Activated T-helper 17 cell treated with anti-CD3 and anti-CD28 coated beads, Interleukin-2, amount 50 U/mL, for 72 hours (primary cell): ENCODE results near the gene NCOA4. TPM values are rescaled to one million over a fixed set of nuclear protein-coding genes. Genes with fewer than 3 reads are reported as not detected.
A peak's percentile ranks its signal among the peaks of the same experiment; 100 is the strongest.
"Not testable (repeated sequence)": the region's sequence is repeated elsewhere in the genome, so short reads cannot be mapped to it uniquely, and the experiment has no call there.

Source experiments
- ATAC-seq: fragments of 150-1000 bp; cut with Tn5 transposase; replicated peaks from 2 replicates; pipeline ENCODE4 v1.10.0; 2021; ENCODE audit warnings: mild to moderate bottlenecking, moderate library complexity
- H3K27ac Mint-ChIP-seq: one replicate; pipeline ENCODE4 v1.8.0; 2022; ENCODE audit warnings: mixed read lengths
- H3K27me3 Mint-ChIP-seq: one replicate; pipeline ENCODE4 v1.8.0; 2022; ENCODE audit warnings: mixed read lengths
- H3K36me3 Mint-ChIP-seq: one replicate; pipeline ENCODE4 v1.8.0; 2022; ENCODE audit warnings: low read depth, mild to moderate bottlenecking, mixed read lengths
- H3K4me1 Mint-ChIP-seq: one replicate; pipeline ENCODE4 v1.8.0; 2022; ENCODE audit warnings: mixed read lengths
- H3K4me3 Mint-ChIP-seq: one replicate; pipeline ENCODE4 v1.8.0; 2022; ENCODE audit warnings: mild to moderate bottlenecking, mixed read lengths
- H3K9me3 Mint-ChIP-seq: one replicate; pipeline ENCODE4 v1.8.0; 2022; ENCODE audit warnings: mixed read lengths
- total RNA-seq, 2 donors: library from RNA; stranded (reverse); gene quantifications; one replicate each; pipeline ENCODE4 v1.2.3, GENCODE V29; 2022

The NCOA4 gene
- total RNA-seq, 2 donors from 2014 or later = 74.0 to 114 TPM

DNA sequence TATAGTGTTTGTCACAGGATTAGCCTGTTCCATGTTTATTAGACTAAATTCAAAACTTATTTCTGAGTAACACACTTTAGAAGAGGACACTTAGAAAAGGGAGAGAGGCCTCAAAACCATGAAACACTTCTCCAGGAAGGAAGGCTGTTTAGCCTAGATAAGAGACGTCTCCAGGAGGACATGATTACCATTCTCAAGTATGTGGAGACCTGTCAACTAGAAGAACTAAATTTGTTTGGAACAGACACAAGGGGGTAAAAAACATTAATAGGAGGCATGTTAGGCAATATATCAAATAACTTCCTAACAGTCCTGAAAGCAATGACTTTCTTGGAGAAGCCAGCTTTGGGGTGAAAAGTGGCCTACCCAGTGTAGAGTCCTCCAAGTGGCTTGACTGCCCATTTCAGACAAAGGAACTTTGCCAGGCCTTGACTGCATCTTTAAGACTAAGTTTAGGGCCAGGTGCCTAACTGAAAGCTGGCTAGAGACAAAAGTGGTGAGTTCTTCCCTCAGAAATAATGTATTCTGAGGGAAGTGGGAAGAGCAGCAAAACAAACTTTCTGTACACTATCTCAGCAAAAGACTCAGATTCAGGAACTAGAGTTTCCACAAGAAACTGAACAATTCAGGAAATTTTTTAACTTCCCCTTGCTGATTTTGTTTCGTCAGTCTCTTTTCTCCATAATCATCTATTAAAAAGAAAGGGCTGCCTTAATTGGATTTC, 11.8 kb downstream of the NCOA4 start:
- H3K36me3 Mint-ChIP-seq = peaks cover 45% of the 10 kb centered on the region
- no peaks in the 10 kb centered on the region for H3K27me3 Mint-ChIP-seq
- peaks cover 14% of the 10 kb centered on the region for H3K4me1 Mint-ChIP-seq
- H3K27ac Mint-ChIP-seq = peak overlapping the region; percentile 81
- H3K9me3 Mint-ChIP-seq = no peaks in the 10 kb centered on the region
- no peak for ATAC-seq
- peak overlapping the region; percentile 1 for H3K4me3 Mint-ChIP-seq

DNA sequence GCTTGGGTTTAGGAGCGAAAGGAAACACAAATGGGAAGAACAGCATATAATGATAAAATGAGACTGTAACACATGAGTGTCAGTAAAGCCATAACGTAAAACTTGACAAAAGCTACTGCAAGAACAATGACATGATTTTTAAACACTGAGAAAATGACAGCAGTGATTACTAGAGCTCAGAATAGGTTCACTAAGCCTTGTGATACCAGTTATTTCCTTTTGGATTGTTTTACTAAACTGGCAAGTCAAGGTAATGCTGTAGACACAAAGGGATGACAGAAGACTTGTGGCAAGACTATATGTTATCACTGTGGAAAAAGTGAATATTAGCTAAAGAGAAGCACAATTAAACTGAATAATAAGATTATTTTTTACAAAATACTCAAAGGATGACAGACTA, 12.7 kb downstream of the NCOA4 start:
- H3K9me3 Mint-ChIP-seq = no peaks in the 10 kb centered on the region
- peaks cover 54% of the 10 kb centered on the region for H3K36me3 Mint-ChIP-seq
- no peak for ATAC-seq
- H3K27me3 Mint-ChIP-seq = no peaks in the 10 kb centered on the region
- H3K4me3 Mint-ChIP-seq = peak overlapping the region; percentile 1
- peak overlapping the region; percentile 17 for H3K27ac Mint-ChIP-seq
- H3K4me1 Mint-ChIP-seq = peaks cover 14% of the 10 kb centered on the region

DNA sequence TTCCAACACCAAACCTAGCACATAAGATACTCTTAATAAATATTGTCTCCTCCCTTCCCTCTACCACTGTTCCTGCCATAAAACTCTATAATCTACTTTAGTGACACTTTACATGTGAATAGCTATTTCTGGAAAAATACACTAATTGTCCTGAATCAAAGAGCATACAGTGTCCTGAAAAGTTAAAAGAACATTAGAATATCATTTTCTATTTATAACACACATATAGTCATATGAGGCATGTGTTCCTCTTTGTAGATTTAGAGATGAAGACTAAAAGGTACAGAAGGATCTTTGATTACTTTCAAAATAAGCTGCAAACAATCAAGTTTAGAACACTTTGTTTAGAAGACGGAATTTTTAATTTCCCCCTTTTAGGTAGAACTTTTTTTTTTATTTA, 13.6 kb downstream of the NCOA4 start:
- peak overlapping the region; percentile 44 for H3K27ac Mint-ChIP-seq
- no peak for ATAC-seq
- peaks cover 9% of the 10 kb centered on the region for H3K4me1 Mint-ChIP-seq
- peaks cover 55% of the 10 kb centered on the region for H3K36me3 Mint-ChIP-seq
- H3K4me3 Mint-ChIP-seq = no peak overlapping the region
- no peaks in the 10 kb centered on the region for H3K9me3 Mint-ChIP-seq
- H3K27me3 Mint-ChIP-seq = no peaks in the 10 kb centered on the region

DNA sequence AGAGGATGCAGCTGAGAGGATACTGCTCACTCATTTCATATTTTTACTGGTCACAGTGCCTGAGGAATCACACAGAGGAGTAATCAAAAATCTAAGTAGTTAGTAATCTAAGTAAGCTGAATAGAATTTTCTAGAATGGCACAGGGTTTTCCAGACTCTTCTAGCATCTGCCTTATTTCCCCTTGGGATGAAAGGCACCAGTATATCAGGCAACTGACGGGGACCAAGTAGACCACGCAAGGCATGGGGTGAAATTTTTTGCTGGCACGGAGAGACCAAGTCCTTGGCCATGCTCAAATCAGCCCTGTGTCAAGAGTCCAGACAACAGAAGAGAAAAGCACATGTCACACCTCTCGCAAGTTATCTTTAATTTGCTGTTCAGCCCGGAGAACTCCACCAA, 14.2 kb downstream of the NCOA4 start:
- ATAC-seq = no peak
- Mint-ChIP-seq H3K36me3 (peaks cover 61% of the 10 kb centered on the region), H3K27ac (peak overlapping the region; percentile 44), H3K4me3 (no peak overlapping the region), H3K4me1 (peaks cover 9% of the 10 kb centered on the region), H3K27me3 (no peaks in the 10 kb centered on the region), H3K9me3 (no peaks in the 10 kb centered on the region)

DNA sequence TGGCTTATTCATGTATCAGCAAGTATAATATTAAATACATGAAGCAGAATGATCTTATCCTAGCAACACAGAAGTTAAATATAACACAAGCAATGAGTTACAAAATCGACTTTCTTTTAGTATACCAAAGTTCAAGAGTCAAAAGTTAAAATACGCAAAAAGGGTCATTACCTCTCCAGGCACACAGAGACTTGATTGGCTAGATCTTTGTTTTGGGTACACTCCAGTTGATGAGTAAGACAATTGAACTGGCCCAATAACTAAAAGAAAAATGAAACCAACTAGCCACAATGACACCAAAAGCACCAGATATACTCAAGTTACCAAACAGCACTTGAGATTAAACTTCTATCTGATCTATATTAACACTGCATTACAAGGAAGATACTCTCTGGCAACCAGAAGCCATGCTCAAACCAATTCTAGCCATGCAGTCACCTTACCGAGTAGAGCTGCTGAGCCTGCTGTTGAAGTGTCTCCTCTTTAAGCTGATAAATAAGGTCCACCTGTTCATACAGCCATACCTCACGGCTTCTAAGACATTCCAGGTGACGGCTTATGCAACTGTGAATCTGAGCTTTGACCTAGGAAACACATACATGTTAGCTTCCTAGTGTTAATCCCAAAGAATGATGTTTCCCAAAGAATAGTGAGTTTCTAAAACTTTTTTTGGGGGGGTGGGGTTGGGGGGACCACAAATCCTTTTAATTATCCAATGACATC, 15.6 kb downstream of the NCOA4 start:
- Mint-ChIP-seq H3K36me3 (peaks cover 75% of the 10 kb centered on the region), H3K27me3 (no peaks in the 10 kb centered on the region), H3K4me3 (no peak overlapping the region), H3K4me1 (peaks cover 7% of the 10 kb centered on the region), H3K27ac (peak overlapping the region; percentile 75), H3K9me3 (no peaks in the 10 kb centered on the region)
- ATAC-seq = no peak

DNA sequence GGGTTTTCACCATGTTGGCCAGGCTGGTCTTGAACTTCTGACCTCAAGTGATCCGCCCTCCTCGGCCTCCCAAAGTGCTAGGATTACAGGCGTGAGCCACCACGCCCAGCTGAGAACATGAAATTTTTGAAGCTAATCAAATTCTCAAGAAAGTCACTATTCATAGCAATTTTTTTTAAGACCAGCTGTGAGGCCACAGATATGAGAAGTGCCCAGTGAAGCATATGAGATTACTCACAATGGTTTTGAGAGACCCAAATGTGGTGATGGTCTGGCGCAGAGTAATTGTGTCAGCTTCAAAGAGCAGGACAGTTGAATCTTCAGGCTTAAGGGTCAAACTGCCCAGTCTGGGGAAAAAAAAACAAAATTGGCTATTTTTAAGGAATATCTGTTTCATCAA, 16.2 kb downstream of the NCOA4 start:
- H3K27me3 Mint-ChIP-seq = no peaks in the 10 kb centered on the region
- no peaks in the 10 kb centered on the region for H3K9me3 Mint-ChIP-seq
- peak overlapping the region; percentile 75 for H3K27ac Mint-ChIP-seq
- H3K36me3 Mint-ChIP-seq = peaks cover 81% of the 10 kb centered on the region
- ATAC-seq = no peak
- peaks cover 4% of the 10 kb centered on the region for H3K4me1 Mint-ChIP-seq
- no peak overlapping the region for H3K4me3 Mint-ChIP-seq

DNA sequence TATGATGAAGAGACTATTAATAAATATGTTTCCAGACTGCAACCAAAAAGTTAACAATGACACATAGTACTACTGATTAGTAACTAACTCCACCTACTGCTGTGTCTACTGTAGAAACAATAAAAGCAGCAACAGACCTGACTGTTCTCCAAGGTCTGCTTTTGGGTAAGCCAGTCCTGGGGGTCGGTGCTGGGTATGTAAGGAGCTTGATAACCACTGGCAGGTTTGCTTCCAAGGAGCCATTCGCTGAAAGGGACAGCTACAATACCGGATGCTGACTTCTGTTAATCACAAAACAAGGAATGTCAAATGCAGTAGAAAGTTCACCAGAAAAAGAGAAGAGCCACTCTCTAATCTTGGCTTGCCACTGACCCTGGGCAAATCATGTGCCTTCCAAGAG, 17.7 kb downstream of the NCOA4 start:
- peaks cover 4% of the 10 kb centered on the region for H3K4me1 Mint-ChIP-seq
- no peak overlapping the region for H3K4me3 Mint-ChIP-seq
- H3K27ac Mint-ChIP-seq = no peak overlapping the region
- peaks cover 96% of the 10 kb centered on the region for H3K36me3 Mint-ChIP-seq
- no peaks in the 10 kb centered on the region for H3K27me3 Mint-ChIP-seq
- no peaks in the 10 kb centered on the region for H3K9me3 Mint-ChIP-seq
- ATAC-seq = no peak

DNA sequence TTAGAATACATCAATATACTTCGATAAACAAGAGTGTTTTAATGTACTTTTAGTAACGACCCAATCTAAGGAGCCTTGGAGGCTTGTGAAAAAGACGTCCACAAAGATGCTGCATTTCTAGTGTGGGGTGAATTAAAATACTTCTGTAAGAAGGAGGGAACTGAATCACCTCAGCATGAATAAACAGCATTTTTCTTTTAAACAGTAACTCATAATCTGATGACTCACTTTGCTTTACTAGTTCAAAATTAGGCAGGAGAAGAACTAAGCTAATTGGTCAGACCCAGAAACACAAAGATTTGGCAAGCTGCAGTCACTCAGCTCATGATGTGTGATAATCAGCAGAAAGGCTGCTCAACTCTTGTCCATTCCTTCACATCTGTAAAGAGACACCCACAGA, 24.2 kb downstream of the NCOA4 start:
- no peak for ATAC-seq
- Mint-ChIP-seq H3K27me3 (no peaks in the 10 kb centered on the region), H3K36me3 (peaks cover 100% of the 10 kb centered on the region), H3K4me1 (no peaks in the 10 kb centered on the region), H3K4me3 (no peak overlapping the region), H3K27ac (peak overlapping the region; percentile 54), H3K9me3 (no peaks in the 10 kb centered on the region)

DNA sequence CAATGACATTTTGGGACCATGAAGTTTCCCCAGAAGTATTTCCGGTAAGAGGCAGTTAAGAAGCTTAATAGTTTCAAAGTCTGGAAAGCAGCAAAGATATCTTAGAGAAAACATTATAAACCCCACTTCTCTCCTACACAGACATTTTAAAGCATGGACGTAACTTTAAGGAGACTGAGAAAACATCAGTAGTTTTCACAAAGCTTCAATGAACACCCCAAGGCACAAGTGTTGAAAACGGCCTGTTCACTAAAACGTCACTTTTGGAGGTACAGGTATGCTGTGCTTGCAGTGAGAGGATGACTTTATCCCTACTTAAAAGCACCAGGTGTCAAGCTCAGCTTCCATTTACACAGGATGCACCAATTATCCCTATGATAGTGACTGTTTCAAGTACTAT, 25.0 kb downstream of the NCOA4 start:
- ATAC-seq = no peak
- H3K4me3 Mint-ChIP-seq = no peak overlapping the region
- H3K4me1 Mint-ChIP-seq = no peaks in the 10 kb centered on the region
- H3K36me3 Mint-ChIP-seq = peaks cover 100% of the 10 kb centered on the region
- H3K9me3 Mint-ChIP-seq = no peaks in the 10 kb centered on the region
- no peaks in the 10 kb centered on the region for H3K27me3 Mint-ChIP-seq
- H3K27ac Mint-ChIP-seq = no peak overlapping the region

DNA sequence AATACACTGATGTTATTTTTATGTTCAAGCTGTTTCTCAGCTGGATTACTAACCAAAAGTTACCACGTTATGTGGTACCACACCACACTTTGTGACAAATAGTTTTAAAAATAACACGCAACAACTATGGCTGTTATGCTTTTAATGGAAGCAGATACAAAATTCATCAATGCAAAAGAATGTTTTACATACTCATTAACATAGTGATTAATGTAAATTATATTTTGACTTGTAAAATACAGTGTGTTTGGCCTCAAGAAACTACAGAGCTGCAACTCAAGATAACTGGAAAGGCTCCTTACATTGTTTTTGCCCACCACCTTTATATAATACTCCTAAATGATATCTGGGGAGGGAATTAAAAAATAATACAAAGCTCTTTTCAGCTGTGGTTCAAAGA, 25.5 kb downstream of the NCOA4 start:
- peaks cover 100% of the 10 kb centered on the region for H3K36me3 Mint-ChIP-seq
- H3K4me3 Mint-ChIP-seq = no peak overlapping the region
- no peaks in the 10 kb centered on the region for H3K27me3 Mint-ChIP-seq

DNA sequence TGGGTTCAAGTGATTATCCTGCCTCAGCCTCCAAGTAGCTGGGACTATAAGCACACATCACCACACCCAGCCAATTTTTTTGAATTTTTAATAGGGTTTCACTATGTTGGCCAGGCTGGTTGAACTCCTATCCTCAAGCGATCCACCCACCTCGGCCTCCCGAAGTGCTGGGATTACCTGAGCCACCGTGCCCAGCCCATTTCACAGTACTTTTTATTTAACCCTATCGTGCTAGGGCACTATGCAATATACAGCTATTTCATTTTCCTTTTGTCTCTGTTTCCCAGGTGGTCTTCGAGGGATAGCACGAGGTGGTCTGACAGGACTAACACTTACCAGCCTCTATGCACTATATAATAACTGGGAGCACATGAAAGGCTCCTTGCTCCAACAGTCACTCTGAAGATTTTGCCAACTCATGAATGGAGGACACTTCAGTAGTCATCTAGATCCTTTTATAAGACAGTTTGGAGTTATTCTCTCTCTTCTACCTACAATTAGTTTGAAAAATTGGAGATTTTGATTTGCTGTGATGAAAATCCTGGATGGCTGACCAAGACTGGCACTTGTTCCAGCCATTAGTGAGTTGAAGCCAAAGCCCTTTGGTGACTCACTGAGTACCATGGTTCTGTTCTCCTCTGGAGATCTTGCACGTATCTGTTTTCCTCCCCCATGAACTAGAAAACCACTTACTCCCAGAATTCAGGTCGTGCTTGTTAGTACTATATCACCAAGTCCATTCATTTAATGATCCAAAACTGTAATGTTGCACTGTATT, 27.3 kb downstream of the NCOA4 start:
- H3K9me3 Mint-ChIP-seq = no peaks in the 10 kb centered on the region
- no peak overlapping the region for H3K4me3 Mint-ChIP-seq
- H3K36me3 Mint-ChIP-seq = peaks cover 100% of the 10 kb centered on the region
- ATAC-seq = no peak
- H3K27me3 Mint-ChIP-seq = no peaks in the 10 kb centered on the region
- H3K27ac Mint-ChIP-seq = peak overlapping the region; percentile 68
- no peaks in the 10 kb centered on the region for H3K4me1 Mint-ChIP-seq

More for the DNA sequence above, 25.5 kb downstream of the NCOA4 start:
- H3K4me1 Mint-ChIP-seq = no peaks in the 10 kb centered on the region
- H3K9me3 Mint-ChIP-seq = no peaks in the 10 kb centered on the region
- H3K27ac Mint-ChIP-seq = no peak overlapping the region
- no peak for ATAC-seq

DNA sequence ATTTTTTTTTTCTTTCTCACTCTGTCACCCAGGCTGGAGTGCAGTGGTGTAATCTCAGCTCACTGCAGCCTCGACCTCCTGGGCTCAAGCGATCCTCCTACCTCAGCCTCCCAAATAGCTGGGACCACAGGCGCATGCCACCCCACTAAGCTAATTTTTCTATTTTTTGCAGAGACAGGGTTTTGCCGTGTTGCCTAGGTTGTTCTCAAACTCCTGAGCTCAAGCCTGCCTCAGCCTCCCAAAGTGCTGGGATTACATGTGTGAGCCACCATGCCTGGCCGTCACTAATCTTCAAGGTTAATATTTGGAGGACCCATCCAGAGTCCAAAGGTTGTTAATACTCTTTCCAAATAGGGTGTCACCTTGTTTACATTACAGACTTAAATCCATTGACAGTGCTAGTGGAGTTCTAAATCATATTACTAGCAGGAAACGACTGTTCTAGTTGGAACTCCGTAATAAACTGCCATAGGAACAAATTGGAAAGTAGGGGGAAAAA, 28.2 kb downstream of the NCOA4 start:
- H3K27me3 Mint-ChIP-seq, H3K4me3 Mint-ChIP-seq, ATAC-seq, H3K4me1 Mint-ChIP-seq, H3K9me3 Mint-ChIP-seq, H3K27ac Mint-ChIP-seq: not testable (repeated sequence)
- peaks cover 100% of the 10 kb centered on the region for H3K36me3 Mint-ChIP-seq

DNA sequence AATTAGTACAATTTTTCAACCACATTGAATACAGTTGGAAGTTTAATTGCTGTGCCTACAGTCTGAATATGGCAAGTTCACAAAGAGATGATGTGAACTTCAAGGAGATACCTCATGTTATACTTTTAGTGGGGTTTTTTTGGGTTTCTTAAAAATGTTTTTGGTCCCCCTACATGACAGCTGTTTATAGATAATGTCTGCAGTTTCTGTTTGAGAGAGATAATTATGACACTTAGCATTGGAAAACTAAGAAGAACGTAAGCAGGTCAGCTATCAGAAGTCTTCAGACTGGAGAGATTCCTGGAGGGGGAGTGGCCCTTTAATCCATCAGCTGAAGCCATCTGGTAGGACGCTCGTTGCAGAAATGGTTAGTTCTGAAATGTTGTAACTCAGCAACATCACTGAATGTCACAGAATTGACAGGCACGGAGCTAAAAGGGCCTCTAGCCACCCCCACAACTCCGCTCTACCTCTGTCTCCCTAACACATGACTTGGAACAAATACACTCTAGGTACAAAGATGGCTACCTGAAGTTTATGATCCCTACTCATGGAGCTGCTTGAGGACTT, 29.2 kb downstream of the NCOA4 start:
- Mint-ChIP-seq H3K36me3 (peaks cover 100% of the 10 kb centered on the region), H3K27ac (no peak overlapping the region), H3K27me3 (no peaks in the 10 kb centered on the region), H3K4me3 (no peak overlapping the region), H3K9me3 (no peaks in the 10 kb centered on the region), H3K4me1 (no peaks in the 10 kb centered on the region)
- ATAC-seq = no peak

DNA sequence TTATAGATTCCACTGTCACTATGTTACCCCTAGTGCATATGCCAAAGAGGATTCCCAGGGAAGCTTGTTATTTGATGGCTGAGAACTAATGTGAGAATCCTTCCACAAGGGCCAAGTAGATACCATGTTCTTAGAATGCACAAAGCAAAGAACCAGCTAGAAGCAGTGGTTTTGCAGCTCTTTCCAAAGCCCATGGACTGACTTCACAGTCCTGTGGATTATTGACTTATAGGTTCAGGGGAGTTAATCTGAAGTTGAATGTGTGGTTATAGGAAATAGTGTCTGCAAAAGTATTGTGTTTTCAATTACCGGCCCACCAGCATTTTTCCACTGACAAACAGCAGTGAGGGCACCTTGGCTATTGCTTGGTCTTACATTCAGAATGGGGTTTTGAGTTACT, 29.9 kb downstream of the NCOA4 start:
- Mint-ChIP-seq H3K4me1 (no peaks in the 10 kb centered on the region), H3K27ac (no peak overlapping the region), H3K36me3 (peaks cover 95% of the 10 kb centered on the region)

More for the DNA sequence above, 29.9 kb downstream of the NCOA4 start:
- no peaks in the 10 kb centered on the region for H3K9me3 Mint-ChIP-seq
- H3K4me3 Mint-ChIP-seq = no peak overlapping the region
- H3K27me3 Mint-ChIP-seq = no peaks in the 10 kb centered on the region
- ATAC-seq = no peak
